Measurements from ENCODE around the gene ANK2.

DNA sequence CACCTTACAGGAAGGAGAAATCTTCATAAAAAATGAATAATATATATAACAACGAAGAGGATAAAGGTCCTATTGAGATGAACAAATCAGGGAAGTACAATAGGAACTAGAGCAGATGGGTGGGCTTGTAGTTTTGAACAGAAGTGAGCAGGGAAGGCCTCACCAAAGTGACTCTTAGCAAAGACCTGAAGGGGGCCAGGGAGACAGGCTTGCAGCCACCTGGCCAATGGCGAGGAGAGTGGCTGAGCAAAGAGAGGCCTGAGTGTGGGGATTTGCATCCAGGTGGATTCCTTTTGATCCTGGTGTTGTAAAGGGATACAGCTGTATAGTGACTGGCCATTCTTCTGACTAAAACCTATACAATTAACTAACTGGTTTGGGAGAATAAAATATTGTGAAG lies 358.0 kb downstream of the ANK2 start:
- TF ChIP-seq, protein P1, sequence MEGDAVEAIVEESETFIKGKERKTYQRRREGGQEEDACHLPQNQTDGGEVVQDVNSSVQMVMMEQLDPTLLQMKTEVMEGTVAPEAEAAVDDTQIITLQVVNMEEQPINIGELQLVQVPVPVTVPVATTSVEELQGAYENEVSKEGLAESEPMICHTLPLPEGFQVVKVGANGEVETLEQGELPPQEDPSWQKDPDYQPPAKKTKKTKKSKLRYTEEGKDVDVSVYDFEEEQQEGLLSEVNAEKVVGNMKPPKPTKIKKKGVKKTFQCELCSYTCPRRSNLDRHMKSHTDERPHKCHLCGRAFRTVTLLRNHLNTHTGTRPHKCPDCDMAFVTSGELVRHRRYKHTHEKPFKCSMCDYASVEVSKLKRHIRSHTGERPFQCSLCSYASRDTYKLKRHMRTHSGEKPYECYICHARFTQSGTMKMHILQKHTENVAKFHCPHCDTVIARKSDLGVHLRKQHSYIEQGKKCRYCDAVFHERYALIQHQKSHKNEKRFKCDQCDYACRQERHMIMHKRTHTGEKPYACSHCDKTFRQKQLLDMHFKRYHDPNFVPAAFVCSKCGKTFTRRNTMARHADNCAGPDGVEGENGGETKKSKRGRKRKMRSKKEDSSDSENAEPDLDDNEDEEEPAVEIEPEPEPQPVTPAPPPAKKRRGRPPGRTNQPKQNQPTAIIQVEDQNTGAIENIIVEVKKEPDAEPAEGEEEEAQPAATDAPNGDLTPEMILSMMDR (IDR thresholded peaks at IDR 0.05; ENCODE audit: insufficient read depth, low read depth, low read length): no peak
- TF ChIP-seq EZH2 (IDR thresholded peaks at IDR 0.05; ENCODE audit: insufficient read depth, low read length): no peak

All from astrocyte (in vitro differentiated cells and primary cell).